Neural progenitor cell (in vitro differentiated cells): ENCODE data around the gene COL4A2. TPM values are rescaled to one million over a fixed set of nuclear protein-coding genes. Genes with fewer than 3 reads are reported as not detected.

Source experiments
- DNase-seq: peaks from one replicate; pipeline ENCODE4 v3.0.0-alpha.2; 2016; ENCODE audit warnings: low spot score
- H2AFZ ChIP-seq: fragments of 200-600 bp; sonication (generic); replicated peaks from 2 replicates; pipeline ENCODE4 v1.6.1; 2016; ENCODE audit warnings: antibody characterized with exemption
- H3F3A ChIP-seq: fragments of 200-600 bp; sonication (generic); 2 replicates; pipeline ENCODE4 v1.6.1; 2016; ENCODE audit warnings: antibody characterized with exemption, low read depth
- H3K27ac ChIP-seq: fragments of 200-600 bp; sonication (generic); 2 replicates; pipeline ENCODE4 v1.5.1; 2016; ENCODE audit warnings: mild to moderate bottlenecking
- H3K27me3 ChIP-seq: fragments of 200-600 bp; sonication (generic); 2 replicates; pipeline ENCODE4 v1.6.1; 2016; ENCODE audit warnings: mild to moderate bottlenecking, moderate library complexity
- H3K36me3 ChIP-seq: fragments of 200-600 bp; sonication (generic); 2 replicates; pipeline ENCODE4 v1.5.1; 2016
- H3K4me1 ChIP-seq: fragments of 200-600 bp; sonication (generic); 2 replicates; pipeline ENCODE4 v1.6.1; 2016; ENCODE audit warnings: mixed run types
- H3K4me2 ChIP-seq: fragments of 200-600 bp; sonication (generic); 2 replicates; pipeline ENCODE4 v1.6.1; 2016
- H3K4me3 ChIP-seq: fragments of 200-600 bp; sonication (generic); 2 replicates; pipeline ENCODE4 v1.5.1; 2016
- H3K79me2 ChIP-seq: fragments of 200-600 bp; sonication (generic); 2 replicates; pipeline ENCODE4 v1.6.1; 2016; ENCODE audit warnings: low read depth
- H3K9ac ChIP-seq: fragments of 200-600 bp; sonication (generic); 2 replicates; pipeline ENCODE4 v1.6.1; 2016
- H3K9me3 ChIP-seq: fragments of 200-600 bp; sonication (generic); 2 replicates; pipeline ENCODE4 v1.5.1; 2016; ENCODE audit warnings: low read depth
- H4K20me1 ChIP-seq: fragments of 200-600 bp; sonication (generic); 2 replicates; pipeline ENCODE4 v1.6.1; 2016; ENCODE audit warnings: low read depth
- H3K27ac Mint-ChIP-seq: 3 replicates; pipeline ENCODE4 v1.8.0; 2021; ENCODE audit warnings: mixed read lengths
- H3K27me3 Mint-ChIP-seq: 2 replicates; pipeline ENCODE4 v1.8.0; 2022; ENCODE audit warnings: low read depth, mild to moderate bottlenecking, inconsistent platforms, moderate library complexity, mixed read lengths; ENCODE audit not compliant: insufficient read depth
- H3K36me3 Mint-ChIP-seq: 3 replicates; pipeline ENCODE4 v1.8.0; 2021; ENCODE audit warnings: mixed read lengths
- H3K4me1 Mint-ChIP-seq: 3 replicates; pipeline ENCODE4 v1.8.0; 2021; ENCODE audit warnings: mixed read lengths
- H3K4me3 Mint-ChIP-seq: 3 replicates; pipeline ENCODE4 v1.8.0; 2021; ENCODE audit warnings: mild to moderate bottlenecking, moderate library complexity, mixed read lengths
- H3K9me3 Mint-ChIP-seq: 3 replicates; pipeline ENCODE4 v1.8.0; 2020; ENCODE audit warnings: mixed read lengths
- EZH2 ChIP-seq: fragments of 200-600 bp; sonication (generic); IDR thresholded peaks from 2 replicates; pipeline ENCODE4 v1.6.1; 2017; ENCODE audit warnings: antibody characterized with exemption, mild to moderate bottlenecking, moderate library complexity
- EZH2phosphoT487 ChIP-seq: fragments of 200-600 bp; sonication (generic); IDR thresholded peaks from 2 replicates; pipeline ENCODE4 v1.6.1; 2017; ENCODE audit warnings: antibody characterized with exemption
- total RNA-seq: library from RNA; depleted of rRNA; stranded (reverse); fragments of >200 nt; gene quantifications from 2 replicates; pipeline ENCODE4 v1.2.3, GENCODE V29; 2015; ENCODE audit warnings: low replicate concordance
- TF ChIP-seq, protein P1 (sequence below): fragments of 200-600 bp; sonication (generic); IDR thresholded peaks from 2 replicates; pipeline ENCODE4 v1.5.1; 2017; ENCODE audit warnings: antibody characterized with exemption, mild to moderate bottlenecking

The COL4A2 gene
- total RNA-seq, 1 donor from 2014 or later: 73.6 TPM

DNA sequence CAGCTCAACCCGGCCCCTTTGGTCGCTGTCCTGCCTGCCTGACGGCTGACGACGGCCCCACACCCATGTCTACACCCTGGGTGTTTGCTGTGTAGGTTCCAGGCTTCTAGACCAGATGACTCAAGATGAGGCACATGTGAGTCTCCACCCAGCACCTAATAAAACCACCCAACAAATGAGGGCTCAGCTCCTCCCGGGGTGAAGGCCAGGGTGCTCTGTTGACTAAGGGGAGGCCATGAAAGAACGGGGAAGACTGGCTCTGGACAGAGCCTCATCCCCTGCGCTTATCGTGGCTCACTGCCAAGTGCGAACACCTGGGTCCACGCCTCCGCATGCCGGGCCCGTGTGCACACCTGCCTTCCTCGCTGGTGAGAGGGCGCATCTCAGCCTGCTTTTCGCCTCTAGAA, 39.6 kb downstream of the COL4A2 start:
- Mint-ChIP-seq H3K4me1 (peaks cover 26% of the 10 kb centered on the region), H3K36me3 (peaks cover 26% of the 10 kb centered on the region), H3K27me3 (peaks cover 3% of the 10 kb centered on the region), H3K27ac (no peak overlapping the region), H3K9me3 (peaks cover 8% of the 10 kb centered on the region), H3K4me3 (no peak overlapping the region)
- H3K36me3 ChIP-seq: no peaks in the 10 kb centered on the region
- H3K9me3 ChIP-seq: no peaks in the 10 kb centered on the region
- H3F3A ChIP-seq: no peaks in the 10 kb centered on the region
- no peak overlapping the region for H2AFZ ChIP-seq
- no peak overlapping the region for H3K4me3 ChIP-seq
- H3K27me3 ChIP-seq: no peaks in the 10 kb centered on the region
- DNase-seq: no peak
- H3K79me2 ChIP-seq: peaks cover 52% of the 10 kb centered on the region
- H3K9ac ChIP-seq: no peak overlapping the region
- H4K20me1 ChIP-seq: peaks cover 57% of the 10 kb centered on the region
- no peak for TF ChIP-seq EZH2
- no peak for TF ChIP-seq EZH2phosphoT487
- TF ChIP-seq, protein P1, sequence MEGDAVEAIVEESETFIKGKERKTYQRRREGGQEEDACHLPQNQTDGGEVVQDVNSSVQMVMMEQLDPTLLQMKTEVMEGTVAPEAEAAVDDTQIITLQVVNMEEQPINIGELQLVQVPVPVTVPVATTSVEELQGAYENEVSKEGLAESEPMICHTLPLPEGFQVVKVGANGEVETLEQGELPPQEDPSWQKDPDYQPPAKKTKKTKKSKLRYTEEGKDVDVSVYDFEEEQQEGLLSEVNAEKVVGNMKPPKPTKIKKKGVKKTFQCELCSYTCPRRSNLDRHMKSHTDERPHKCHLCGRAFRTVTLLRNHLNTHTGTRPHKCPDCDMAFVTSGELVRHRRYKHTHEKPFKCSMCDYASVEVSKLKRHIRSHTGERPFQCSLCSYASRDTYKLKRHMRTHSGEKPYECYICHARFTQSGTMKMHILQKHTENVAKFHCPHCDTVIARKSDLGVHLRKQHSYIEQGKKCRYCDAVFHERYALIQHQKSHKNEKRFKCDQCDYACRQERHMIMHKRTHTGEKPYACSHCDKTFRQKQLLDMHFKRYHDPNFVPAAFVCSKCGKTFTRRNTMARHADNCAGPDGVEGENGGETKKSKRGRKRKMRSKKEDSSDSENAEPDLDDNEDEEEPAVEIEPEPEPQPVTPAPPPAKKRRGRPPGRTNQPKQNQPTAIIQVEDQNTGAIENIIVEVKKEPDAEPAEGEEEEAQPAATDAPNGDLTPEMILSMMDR: no peak
- no peak overlapping the region for H3K27ac ChIP-seq
- H3K4me1 ChIP-seq: peaks cover 11% of the 10 kb centered on the region
- no peak overlapping the region for H3K4me2 ChIP-seq

DNA sequence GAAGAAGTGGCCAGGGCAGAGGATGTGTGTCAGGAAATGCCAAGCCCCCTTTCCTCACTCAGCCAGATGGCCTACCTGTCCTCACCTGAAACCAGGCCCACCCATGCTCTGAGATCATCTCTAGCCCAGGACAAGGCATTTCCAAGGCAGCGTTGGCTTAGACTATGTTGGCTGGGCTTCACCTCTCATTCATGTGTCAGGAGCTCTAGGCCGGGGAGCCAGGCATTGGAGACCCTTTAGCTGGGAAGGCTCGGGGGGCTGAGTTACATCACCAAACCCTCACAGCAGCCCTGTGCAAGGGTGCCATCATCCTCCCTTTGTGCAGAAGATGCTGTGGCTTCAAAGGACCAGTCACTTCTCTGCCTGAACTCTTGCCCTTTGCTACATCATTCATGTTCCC, 40.0 kb downstream of the COL4A2 start:
- Histone ChIP-seq H3K9ac (no peak overlapping the region), H3K36me3 (no peaks in the 10 kb centered on the region), H3K4me3 (no peak overlapping the region), H3K79me2 (peaks cover 49% of the 10 kb centered on the region), H4K20me1 (peaks cover 57% of the 10 kb centered on the region), H3F3A (no peaks in the 10 kb centered on the region), H3K27ac (no peak overlapping the region), H2AFZ (no peak overlapping the region), H3K27me3 (no peaks in the 10 kb centered on the region), H3K9me3 (no peaks in the 10 kb centered on the region), H3K4me1 (peaks cover 7% of the 10 kb centered on the region), H3K4me2 (no peak overlapping the region)
- Mint-ChIP-seq H3K27ac (no peak overlapping the region), H3K4me1 (peaks cover 23% of the 10 kb centered on the region), H3K36me3 (peaks cover 25% of the 10 kb centered on the region), H3K27me3 (peaks cover 3% of the 10 kb centered on the region), H3K9me3 (peaks cover 6% of the 10 kb centered on the region), H3K4me3 (no peak overlapping the region)
- TF ChIP-seq, protein P1: no peak
- TF ChIP-seq EZH2phosphoT487: no peak
- TF ChIP-seq EZH2: no peak
- no peak for DNase-seq

DNA sequence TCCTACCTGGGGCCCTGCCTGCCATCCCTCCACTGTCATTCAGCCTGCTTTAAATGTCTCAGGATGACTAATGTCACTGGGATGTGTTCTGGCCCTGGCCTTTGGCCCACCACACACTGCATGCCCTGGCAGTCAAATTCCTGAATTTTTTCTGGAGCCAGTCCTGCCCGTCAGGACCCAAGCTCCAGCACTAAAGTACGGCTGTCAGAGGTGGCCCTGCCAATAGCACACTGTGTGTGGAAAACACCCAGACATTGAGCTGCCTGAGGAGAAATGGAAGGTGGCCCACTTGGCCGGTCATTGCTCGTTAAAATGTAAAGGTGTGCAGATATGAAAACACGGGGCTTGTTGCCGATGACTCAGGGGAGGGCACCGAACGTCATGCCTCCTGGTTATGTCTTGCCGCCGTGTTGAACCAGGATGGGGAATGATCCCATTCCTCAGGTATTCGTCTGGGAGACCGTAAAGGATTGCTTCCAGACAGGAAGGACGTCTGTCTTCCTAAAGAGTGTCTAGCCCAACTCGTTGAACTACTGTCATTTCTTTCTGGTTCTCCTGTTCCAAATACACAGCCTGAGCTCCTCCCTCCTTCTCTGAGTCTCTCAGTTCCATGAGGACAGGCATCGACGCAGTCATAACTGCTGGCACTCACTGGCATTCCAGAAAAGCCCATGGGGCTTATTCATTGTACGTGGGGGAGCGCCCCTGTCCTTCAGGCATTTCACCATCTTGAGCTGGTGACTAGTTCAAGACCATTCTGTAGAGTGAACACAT, 40.6 kb downstream of the COL4A2 start:
- Histone ChIP-seq H3K79me2 (peaks cover 49% of the 10 kb centered on the region), H2AFZ (no peak overlapping the region), H3K9ac (no peak overlapping the region), H3K4me3 (no peak overlapping the region), H3K4me1 (peaks cover under 1% of the 10 kb centered on the region), H3K4me2 (no peak overlapping the region), H3F3A (no peaks in the 10 kb centered on the region), H3K9me3 (no peaks in the 10 kb centered on the region), H4K20me1 (peaks cover 55% of the 10 kb centered on the region), H3K27ac (no peak overlapping the region), H3K27me3 (no peaks in the 10 kb centered on the region), H3K36me3 (no peaks in the 10 kb centered on the region)
- H3K27me3 Mint-ChIP-seq: peaks cover 5% of the 10 kb centered on the region
- no peak for DNase-seq
- no peak overlapping the region for H3K27ac Mint-ChIP-seq
- H3K4me1 Mint-ChIP-seq: peaks cover 23% of the 10 kb centered on the region
- TF ChIP-seq EZH2 (no peak), EZH2phosphoT487 (no peak)
- TF ChIP-seq, protein P1: no peak
- peaks cover 25% of the 10 kb centered on the region for H3K36me3 Mint-ChIP-seq
- H3K4me3 Mint-ChIP-seq: no peak overlapping the region
- H3K9me3 Mint-ChIP-seq: peaks cover 6% of the 10 kb centered on the region
